ENCODE data around the gene FARS2.

The FARS2 gene

DNA sequence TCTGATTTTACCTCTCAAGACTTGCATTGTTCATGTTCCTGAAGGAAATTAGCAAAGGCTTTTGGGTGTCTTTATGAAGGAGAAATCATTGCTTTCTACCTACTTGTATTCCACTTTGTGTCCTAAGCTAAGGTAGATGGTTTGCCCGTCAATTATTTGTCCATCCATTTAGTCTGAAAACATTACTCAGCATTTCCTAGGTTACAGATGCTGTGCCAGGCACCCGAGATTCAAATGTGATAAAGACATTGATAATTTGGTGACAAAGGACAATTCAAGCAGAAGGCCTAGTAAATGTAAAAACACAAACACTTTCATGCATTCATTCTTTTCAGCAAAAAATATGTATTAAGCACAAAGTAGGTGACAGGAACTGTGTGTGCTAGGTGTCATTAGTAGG lies 251.1 kb downstream of the FARS2 start:
- Histone ChIP-seq H4K8ac (ENCODE audit: low read depth, low read length) (no peak overlapping the region), H3K18ac (ENCODE audit: low read length) (no peak overlapping the region), H3K79me1 (ENCODE audit: low read length) (no peaks in the 10 kb centered on the region), H3K4me3 (ENCODE audit: low read depth, low read length) (no peak overlapping the region), H2BK5ac (ENCODE audit: low read depth, low read length, poor library complexity) (no peak overlapping the region), H4K12ac (ENCODE audit: low read depth, low read length) (no peak overlapping the region), H3K36me3 (ENCODE audit: control insufficient read depth in 1 of 2, insufficient read depth in 2 of 2, low read length in 2 of 2) (no peaks in the 10 kb centered on the region), H4K91ac (ENCODE audit: low read depth, low read length) (no peak overlapping the region), H3K4me1 (ENCODE audit: control insufficient read depth in 1 of 2, insufficient read depth in 2 of 2, low read length in 2 of 2) (no peaks in the 10 kb centered on the region), H2BK120ac (ENCODE audit: insufficient read depth, low read length, poor library complexity) (no peak overlapping the region), H2AFZ (ENCODE audit: insufficient read depth, low read length, poor library complexity) (no peak overlapping the region), H2AK5ac (ENCODE audit: low read length) (no peak overlapping the region), H2BK12ac (ENCODE audit: low read length) (no peak overlapping the region), H3K27ac (ENCODE audit: low read depth, low read length) (no peak overlapping the region), H3K27me3 (ENCODE audit: insufficient read depth, low read length) (no peaks in the 10 kb centered on the region), H3K4ac (ENCODE audit: low read depth, low read length) (no peak overlapping the region), H3K9me3 (ENCODE audit: insufficient read depth, low read depth, low read length) (no peaks in the 10 kb centered on the region), H3K9ac (ENCODE audit: low read length) (no peak overlapping the region), H3K23ac (ENCODE audit: low read length) (no peak overlapping the region), H3K79me2 (ENCODE audit: control insufficient read depth, insufficient read depth, low read length, poor library complexity) (no peaks in the 10 kb centered on the region), H3K4me2 (ENCODE audit: low read length) (no peak overlapping the region), H3K14ac (ENCODE audit: low read length) (no peak overlapping the region)
- no CpG with 5 or more reads among the region's 2 CpGs for WGBS (ENCODE audit: extremely low coverage, insufficient coverage, insufficient read length)
- DNase-seq: no peak

- Histone ChIP-seq H4K8ac (ENCODE audit: low read depth, low read length) (no peak overlapping the region), H3K27me3 (ENCODE audit: insufficient read depth, low read length) (no peaks in the 10 kb centered on the region), H3K4me2 (ENCODE audit: low read length) (no peak overlapping the region), H4K91ac (ENCODE audit: low read depth, low read length) (no peak overlapping the region), H3K4me3 (ENCODE audit: low read depth, low read length) (no peak overlapping the region), H3K4me1 (ENCODE audit: control insufficient read depth in 1 of 2, insufficient read depth in 2 of 2, low read length in 2 of 2) (no peaks in the 10 kb centered on the region), H3K4ac (ENCODE audit: low read depth, low read length) (no peak overlapping the region), H3K9me3 (ENCODE audit: insufficient read depth, low read depth, low read length) (no peaks in the 10 kb centered on the region), H2BK5ac (ENCODE audit: low read depth, low read length, poor library complexity) (no peak overlapping the region), H3K14ac (ENCODE audit: low read length) (no peak overlapping the region), H3K18ac (ENCODE audit: low read length) (no peak overlapping the region), H3K9ac (ENCODE audit: low read length) (no peak overlapping the region), H2AFZ (ENCODE audit: insufficient read depth, low read length, poor library complexity) (no peak overlapping the region), H3K27ac (ENCODE audit: low read depth, low read length) (no peak overlapping the region), H3K79me2 (ENCODE audit: control insufficient read depth, insufficient read depth, low read length, poor library complexity) (no peaks in the 10 kb centered on the region), H2AK5ac (ENCODE audit: low read length) (no peak overlapping the region), H3K23ac (ENCODE audit: low read length) (no peak overlapping the region), H2BK12ac (ENCODE audit: low read length) (no peak overlapping the region), H3K36me3 (ENCODE audit: control insufficient read depth in 1 of 2, insufficient read depth in 2 of 2, low read length in 2 of 2) (no peaks in the 10 kb centered on the region), H2BK120ac (ENCODE audit: insufficient read depth, low read length, poor library complexity) (no peak overlapping the region), H4K12ac (ENCODE audit: low read depth, low read length) (no peak overlapping the region), H3K79me1 (ENCODE audit: low read length) (no peaks in the 10 kb centered on the region)
- no peak for DNase-seq
- no CpG with 5 or more reads among the region's 6 CpGs for WGBS (ENCODE audit: extremely low coverage, insufficient coverage, insufficient read length)
Observed at GRCh38 chr6:5513408-5513807, 252.1 kb downstream of the FARS2 start.

- H3K14ac ChIP-seq (ENCODE audit: low read length): no peak overlapping the region
- no peaks in the 10 kb centered on the region for H3K27me3 ChIP-seq (ENCODE audit: insufficient read depth, low read length)
- no peak overlapping the region for H2AFZ ChIP-seq (ENCODE audit: insufficient read depth, low read length, poor library complexity)
- no peaks in the 10 kb centered on the region for H3K79me1 ChIP-seq (ENCODE audit: low read length)
- no peaks in the 10 kb centered on the region for H3K9me3 ChIP-seq (ENCODE audit: insufficient read depth, low read depth, low read length)
- no peak overlapping the region for H3K18ac ChIP-seq (ENCODE audit: low read length)
- H2BK120ac ChIP-seq (ENCODE audit: insufficient read depth, low read length, poor library complexity): no peak overlapping the region
- no peak for DNase-seq
- no peaks in the 10 kb centered on the region for H3K4me1 ChIP-seq (ENCODE audit: control insufficient read depth in 1 of 2, insufficient read depth in 2 of 2, low read length in 2 of 2)
- no peak overlapping the region for H3K4me2 ChIP-seq (ENCODE audit: low read length)
- H2AK5ac ChIP-seq (ENCODE audit: low read length): no peak overlapping the region
- no peak overlapping the region for H3K9ac ChIP-seq (ENCODE audit: low read length)
- no peaks in the 10 kb centered on the region for H3K79me2 ChIP-seq (ENCODE audit: control insufficient read depth, insufficient read depth, low read length, poor library complexity)
- no peak overlapping the region for H4K91ac ChIP-seq (ENCODE audit: low read depth, low read length)
- H2BK12ac ChIP-seq (ENCODE audit: low read length): no peak overlapping the region
- no peak overlapping the region for H3K23ac ChIP-seq (ENCODE audit: low read length)
- H4K8ac ChIP-seq (ENCODE audit: low read depth, low read length): no peak overlapping the region
- no peak overlapping the region for H3K4me3 ChIP-seq (ENCODE audit: low read depth, low read length)
- no peak overlapping the region for H4K12ac ChIP-seq (ENCODE audit: low read depth, low read length)
- no peak overlapping the region for H3K27ac ChIP-seq (ENCODE audit: low read depth, low read length)
- no peak overlapping the region for H3K4ac ChIP-seq (ENCODE audit: low read depth, low read length)
- H2BK5ac ChIP-seq (ENCODE audit: low read depth, low read length, poor library complexity): no peak overlapping the region
- no peaks in the 10 kb centered on the region for H3K36me3 ChIP-seq (ENCODE audit: control insufficient read depth in 1 of 2, insufficient read depth in 2 of 2, low read length in 2 of 2)
Observed at GRCh38 chr6:5514353-5514752, 253.0 kb downstream of the FARS2 start.

DNA sequence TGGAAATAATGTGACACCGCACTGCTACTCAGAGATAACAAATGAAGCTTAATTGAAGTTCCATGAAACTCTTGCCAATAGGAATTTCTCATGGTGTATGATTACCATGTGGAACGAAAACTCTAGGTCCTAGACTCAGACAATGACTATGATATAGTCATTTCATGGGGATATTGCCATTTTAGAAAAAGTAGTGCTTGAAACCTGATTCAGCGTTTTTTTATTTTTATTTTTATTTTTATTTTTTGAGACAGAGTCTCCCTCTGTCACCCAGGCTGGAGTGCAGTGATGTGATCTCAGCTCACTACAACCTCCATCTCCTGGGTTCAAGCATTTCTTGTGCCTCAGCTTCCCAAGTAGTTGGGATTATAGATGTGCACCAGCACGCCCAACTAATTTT lies 253.9 kb downstream of the FARS2 start:
- H4K12ac ChIP-seq (ENCODE audit: low read depth, low read length): no peak overlapping the region
- H3K9me3 ChIP-seq (ENCODE audit: insufficient read depth, low read depth, low read length): no peaks in the 10 kb centered on the region
- no CpG with 5 or more reads among the region's 4 CpGs for WGBS (ENCODE audit: extremely low coverage, insufficient coverage, insufficient read length)
- H3K36me3 ChIP-seq (ENCODE audit: control insufficient read depth in 1 of 2, insufficient read depth in 2 of 2, low read length in 2 of 2): no peaks in the 10 kb centered on the region
- no peak overlapping the region for H2AFZ ChIP-seq (ENCODE audit: insufficient read depth, low read length, poor library complexity)
- H2AK5ac ChIP-seq (ENCODE audit: low read length): no peak overlapping the region
- no peaks in the 10 kb centered on the region for H3K79me2 ChIP-seq (ENCODE audit: control insufficient read depth, insufficient read depth, low read length, poor library complexity)
- no peak overlapping the region for H4K91ac ChIP-seq (ENCODE audit: low read depth, low read length)
- H2BK120ac ChIP-seq (ENCODE audit: insufficient read depth, low read length, poor library complexity): no peak overlapping the region
- no peak overlapping the region for H2BK12ac ChIP-seq (ENCODE audit: low read length)
- no peak overlapping the region for H3K4ac ChIP-seq (ENCODE audit: low read depth, low read length)
- no peak overlapping the region for H4K8ac ChIP-seq (ENCODE audit: low read depth, low read length)
- no peak overlapping the region for H3K4me2 ChIP-seq (ENCODE audit: low read length)
- H3K4me3 ChIP-seq (ENCODE audit: low read depth, low read length): no peak overlapping the region
- no peaks in the 10 kb centered on the region for H3K27me3 ChIP-seq (ENCODE audit: insufficient read depth, low read length)
- no peak overlapping the region for H3K14ac ChIP-seq (ENCODE audit: low read length)
- H2BK5ac ChIP-seq (ENCODE audit: low read depth, low read length, poor library complexity): no peak overlapping the region
- H3K18ac ChIP-seq (ENCODE audit: low read length): no peak overlapping the region
- H3K4me1 ChIP-seq (ENCODE audit: control insufficient read depth in 1 of 2, insufficient read depth in 2 of 2, low read length in 2 of 2): no peaks in the 10 kb centered on the region
- no peak overlapping the region for H3K9ac ChIP-seq (ENCODE audit: low read length)
- H3K23ac ChIP-seq (ENCODE audit: low read length): no peak overlapping the region
- no peak overlapping the region for H3K27ac ChIP-seq (ENCODE audit: low read depth, low read length)
- H3K79me1 ChIP-seq (ENCODE audit: low read length): no peaks in the 10 kb centered on the region
- DNase-seq: no peak

GRCh38 chr6:5516036-5516435 lies 254.7 kb downstream of the FARS2 start:
- Histone ChIP-seq H3K4me2 (ENCODE audit: low read length) (no peak overlapping the region), H4K91ac (ENCODE audit: low read depth, low read length) (no peak overlapping the region), H3K9ac (ENCODE audit: low read length) (no peak overlapping the region), H3K23ac (ENCODE audit: low read length) (no peak overlapping the region), H3K79me2 (ENCODE audit: control insufficient read depth, insufficient read depth, low read length, poor library complexity) (no peaks in the 10 kb centered on the region), H3K27me3 (ENCODE audit: insufficient read depth, low read length) (no peaks in the 10 kb centered on the region), H3K79me1 (ENCODE audit: low read length) (no peaks in the 10 kb centered on the region), H4K8ac (ENCODE audit: low read depth, low read length) (no peak overlapping the region), H3K4me1 (ENCODE audit: control insufficient read depth in 1 of 2, insufficient read depth in 2 of 2, low read length in 2 of 2) (no peaks in the 10 kb centered on the region), H2AFZ (ENCODE audit: insufficient read depth, low read length, poor library complexity) (no peak overlapping the region), H3K18ac (ENCODE audit: low read length) (no peak overlapping the region), H3K4me3 (ENCODE audit: low read depth, low read length) (no peak overlapping the region), H3K9me3 (ENCODE audit: insufficient read depth, low read depth, low read length) (no peaks in the 10 kb centered on the region), H4K12ac (ENCODE audit: low read depth, low read length) (no peak overlapping the region), H2AK5ac (ENCODE audit: low read length) (no peak overlapping the region), H2BK12ac (ENCODE audit: low read length) (no peak overlapping the region), H3K14ac (ENCODE audit: low read length) (no peak overlapping the region), H3K4ac (ENCODE audit: low read depth, low read length) (no peak overlapping the region), H2BK5ac (ENCODE audit: low read depth, low read length, poor library complexity) (no peak overlapping the region), H3K27ac (ENCODE audit: low read depth, low read length) (no peak overlapping the region), H3K36me3 (ENCODE audit: control insufficient read depth in 1 of 2, insufficient read depth in 2 of 2, low read length in 2 of 2) (no peaks in the 10 kb centered on the region), H2BK120ac (ENCODE audit: insufficient read depth, low read length, poor library complexity) (no peak overlapping the region)
- no CpG with 5 or more reads among the region's 6 CpGs for WGBS (ENCODE audit: extremely low coverage, insufficient coverage, insufficient read length)
- DNase-seq: no peak
